ENCODE measurements around the gene AKNA.

Gene AKNA

DNA sequence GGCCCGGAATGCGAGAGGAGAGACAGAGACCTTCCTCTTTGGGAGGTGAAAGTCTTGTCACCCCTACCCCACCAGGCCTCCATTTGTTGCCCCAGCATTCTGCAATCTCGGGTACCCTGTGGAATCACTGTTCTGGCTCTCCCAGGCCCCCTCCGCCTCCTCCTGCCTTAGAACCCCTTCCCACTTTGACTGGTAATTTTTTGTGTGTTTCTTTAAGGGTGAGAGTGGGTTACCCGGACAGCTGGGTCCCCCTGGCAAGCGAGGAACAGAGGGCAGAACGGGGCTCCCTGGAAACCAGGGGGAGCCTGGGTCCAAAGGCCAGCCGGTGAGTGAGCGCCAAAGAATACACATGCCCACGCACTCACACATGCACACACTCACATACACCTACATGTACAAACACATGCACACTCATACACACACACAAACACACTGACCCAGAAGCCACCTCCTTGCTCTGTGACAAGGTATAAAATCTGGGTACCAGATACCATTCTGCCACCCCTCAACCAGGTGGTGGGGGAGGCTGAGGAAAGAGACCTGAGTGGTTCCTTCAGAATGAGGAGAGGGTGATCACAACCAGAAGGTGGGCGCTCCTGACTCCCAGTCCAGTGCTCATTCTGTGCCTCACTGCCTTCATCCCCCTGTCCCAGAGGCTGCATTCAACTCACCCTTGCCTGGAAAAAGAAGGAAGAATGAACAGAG lies 95.7 kb downstream of the AKNA start:
- in situ Hi-C loops (cut with MboI; ENCODE audit: low sequenced_read_pairs, unreplicated experiment) = no loop called here
- no peak for DNase-seq (ENCODE audit: low spot score)
- TF ChIP-seq, protein P1, sequence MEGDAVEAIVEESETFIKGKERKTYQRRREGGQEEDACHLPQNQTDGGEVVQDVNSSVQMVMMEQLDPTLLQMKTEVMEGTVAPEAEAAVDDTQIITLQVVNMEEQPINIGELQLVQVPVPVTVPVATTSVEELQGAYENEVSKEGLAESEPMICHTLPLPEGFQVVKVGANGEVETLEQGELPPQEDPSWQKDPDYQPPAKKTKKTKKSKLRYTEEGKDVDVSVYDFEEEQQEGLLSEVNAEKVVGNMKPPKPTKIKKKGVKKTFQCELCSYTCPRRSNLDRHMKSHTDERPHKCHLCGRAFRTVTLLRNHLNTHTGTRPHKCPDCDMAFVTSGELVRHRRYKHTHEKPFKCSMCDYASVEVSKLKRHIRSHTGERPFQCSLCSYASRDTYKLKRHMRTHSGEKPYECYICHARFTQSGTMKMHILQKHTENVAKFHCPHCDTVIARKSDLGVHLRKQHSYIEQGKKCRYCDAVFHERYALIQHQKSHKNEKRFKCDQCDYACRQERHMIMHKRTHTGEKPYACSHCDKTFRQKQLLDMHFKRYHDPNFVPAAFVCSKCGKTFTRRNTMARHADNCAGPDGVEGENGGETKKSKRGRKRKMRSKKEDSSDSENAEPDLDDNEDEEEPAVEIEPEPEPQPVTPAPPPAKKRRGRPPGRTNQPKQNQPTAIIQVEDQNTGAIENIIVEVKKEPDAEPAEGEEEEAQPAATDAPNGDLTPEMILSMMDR (IDR thresholded peaks at IDR 0.05; ENCODE audit: borderline replicate concordance, control extremely low read depth, extremely low read depth, insufficient read depth, missing control alignments) = no peak

DNA sequence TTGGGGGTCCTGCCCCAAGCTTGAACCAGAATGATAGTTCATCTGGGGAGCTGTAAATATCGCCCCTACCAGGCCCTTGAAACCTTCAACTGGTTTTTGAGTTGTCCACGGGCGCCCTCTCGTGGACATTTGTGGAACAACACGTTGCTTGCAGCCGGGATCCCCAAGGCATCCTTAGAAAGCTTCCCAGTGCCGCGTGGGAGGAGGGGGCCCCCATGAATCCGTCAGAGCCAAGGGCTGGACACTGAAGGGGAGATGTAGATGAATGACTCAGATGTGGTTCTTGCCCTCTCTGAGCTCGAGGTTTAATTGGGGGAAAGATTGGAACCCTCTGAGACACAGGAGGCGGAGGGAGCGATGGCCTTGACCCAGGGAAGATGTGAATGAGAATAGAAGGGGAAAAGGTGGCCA lies 96.7 kb downstream of the AKNA start:
- TF ChIP-seq, protein P1 (IDR thresholded peaks at IDR 0.05; ENCODE audit: borderline replicate concordance, control extremely low read depth, extremely low read depth, insufficient read depth, missing control alignments) = peak; percentile 90
- in situ Hi-C loops (cut with MboI; ENCODE audit: low sequenced_read_pairs, unreplicated experiment) = no loop called here
- DNase-seq (ENCODE audit: low spot score) = peak; percentile 80

DNA sequence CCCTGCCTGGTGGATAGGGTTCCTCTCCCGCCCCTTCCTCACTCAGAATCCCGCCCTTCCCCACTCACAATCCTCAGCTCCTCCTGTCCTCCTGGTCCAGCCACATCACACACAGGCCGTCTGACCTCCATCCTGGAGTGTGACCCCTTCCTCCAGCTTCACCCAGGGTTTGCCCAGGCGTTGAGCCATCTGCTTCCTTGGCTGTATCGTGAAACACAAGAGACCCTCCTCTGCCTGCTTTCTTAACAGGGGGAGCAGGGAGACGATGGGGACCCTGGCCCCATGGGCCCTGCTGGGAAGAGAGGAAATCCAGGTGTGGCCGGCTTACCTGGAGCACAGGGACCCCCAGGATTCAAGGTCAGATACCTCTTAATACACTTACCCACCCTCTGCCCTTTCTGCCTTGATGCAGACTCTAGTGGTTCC lies 97.2 kb downstream of the AKNA start:
- in situ Hi-C loops (cut with MboI; ENCODE audit: low sequenced_read_pairs, unreplicated experiment) = no loop called here
- no peak for DNase-seq (ENCODE audit: low spot score)
- TF ChIP-seq, protein P1 (IDR thresholded peaks at IDR 0.05; ENCODE audit: borderline replicate concordance, control extremely low read depth, extremely low read depth, insufficient read depth, missing control alignments) = no peak

DNA sequence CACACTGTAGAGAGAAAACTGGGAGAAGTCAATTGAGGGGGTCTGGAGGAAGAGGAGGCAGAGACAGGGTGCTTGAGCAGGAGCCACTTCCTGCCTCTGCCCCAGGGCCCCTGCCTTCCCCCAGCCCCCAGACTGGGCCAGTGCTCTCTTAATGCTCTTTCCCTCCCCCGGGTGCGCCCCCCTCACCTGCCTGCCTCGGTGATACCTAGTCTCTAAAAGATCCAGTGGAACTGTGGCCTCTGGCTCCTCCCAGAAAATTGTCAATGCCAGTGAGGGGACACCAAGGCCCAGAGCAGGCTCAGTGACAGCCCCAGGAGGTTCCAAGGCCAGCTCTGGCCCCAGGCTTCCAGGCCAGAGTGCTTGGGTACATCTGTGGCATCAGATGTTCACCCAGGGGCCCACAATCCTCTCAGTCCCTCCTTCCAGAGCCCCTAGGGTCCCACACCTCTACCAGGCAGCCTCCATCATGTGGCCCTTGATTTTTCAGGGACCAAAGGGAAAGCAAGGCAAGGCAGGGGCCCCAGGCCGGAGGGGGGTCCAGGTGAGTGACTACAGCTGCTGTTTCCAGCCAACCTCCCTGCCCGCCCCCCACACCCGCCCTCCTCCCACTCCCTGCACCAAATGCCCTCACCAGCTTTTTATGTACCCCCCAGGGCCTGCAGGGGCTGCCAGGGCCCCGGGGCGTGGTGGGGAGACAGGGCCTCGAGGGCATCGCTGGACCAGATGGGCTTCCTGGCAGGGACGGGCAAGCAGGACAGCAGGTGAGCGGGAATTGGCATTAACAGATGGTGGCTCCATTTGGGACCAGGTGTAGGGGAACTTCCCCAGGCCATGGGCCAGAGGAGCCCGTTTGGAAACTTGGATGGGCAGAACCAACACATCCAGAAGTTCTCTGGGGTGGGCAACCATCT lies 98.0 kb downstream of the AKNA start:
- TF ChIP-seq, protein P1 (IDR thresholded peaks at IDR 0.05; ENCODE audit: borderline replicate concordance, control extremely low read depth, extremely low read depth, insufficient read depth, missing control alignments) = no peak
- no peak for DNase-seq (ENCODE audit: low spot score)
- in situ Hi-C loops (cut with MboI; ENCODE audit: low sequenced_read_pairs, unreplicated experiment) = loop anchor here (10.0 kb wide), 2 partner anchors 135 to 195 kb away; partner anchors contain the start of genes COL27A1 and KIF12

DNA sequence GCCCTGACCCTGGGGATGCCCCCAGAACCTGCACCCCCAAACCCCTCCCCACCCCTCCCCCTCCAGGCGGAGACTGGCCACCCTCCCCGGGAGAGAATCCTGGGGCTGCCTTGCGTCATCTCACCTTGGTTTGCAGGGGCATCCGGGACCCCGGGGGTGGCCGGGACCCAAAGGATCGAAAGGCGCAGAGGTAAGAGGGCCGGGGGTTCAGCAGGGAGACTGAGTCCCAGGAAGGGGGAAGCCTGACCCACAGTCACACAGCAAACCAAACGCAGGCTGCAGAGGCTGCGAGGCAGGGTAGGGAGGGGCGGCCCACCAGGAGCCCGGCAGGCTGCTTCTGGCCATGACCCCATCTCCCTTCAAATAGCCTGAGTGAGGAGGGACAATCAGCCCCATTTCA lies 98.7 kb downstream of the AKNA start:
- no peak for DNase-seq (ENCODE audit: low spot score)
- TF ChIP-seq, protein P1 (IDR thresholded peaks at IDR 0.05; ENCODE audit: borderline replicate concordance, control extremely low read depth, extremely low read depth, insufficient read depth, missing control alignments) = no peak
- in situ Hi-C loops (cut with MboI; ENCODE audit: low sequenced_read_pairs, unreplicated experiment) = loop anchor here (10.0 kb wide), 2 partner anchors 134 to 194 kb away; partner anchors contain the start of genes COL27A1 and KIF12

All from GM13976 (cell line).